HG02588 (cell line): ENCODE results near the gene STXBP3.
"Not testable (repeated sequence)": the region's sequence is repeated elsewhere in the genome, so short reads cannot be mapped to it uniquely, and the experiment has no call there.

Experiments used
- ATAC-seq: cut with Tn5 transposase; IDR thresholded peaks from one replicate; pipeline ENCODE4 v1.9.1; 2021; ENCODE audit warnings: mild to moderate bottlenecking, moderate library complexity; ENCODE audit not compliant: unreplicated experiment

Gene STXBP3

GRCh38 chr1:108728327-108728923 lies 18.0 kb upstream of the STXBP3 start:
- no peak for ATAC-seq

GRCh38 chr1:108729481-108729880 lies 17.0 kb upstream of the STXBP3 start:
- no peak for ATAC-seq

- ATAC-seq: no peak
These were observed 14.1 kb upstream of the STXBP3 start for GRCh38 chr1:108732398-108732797.

DNA sequence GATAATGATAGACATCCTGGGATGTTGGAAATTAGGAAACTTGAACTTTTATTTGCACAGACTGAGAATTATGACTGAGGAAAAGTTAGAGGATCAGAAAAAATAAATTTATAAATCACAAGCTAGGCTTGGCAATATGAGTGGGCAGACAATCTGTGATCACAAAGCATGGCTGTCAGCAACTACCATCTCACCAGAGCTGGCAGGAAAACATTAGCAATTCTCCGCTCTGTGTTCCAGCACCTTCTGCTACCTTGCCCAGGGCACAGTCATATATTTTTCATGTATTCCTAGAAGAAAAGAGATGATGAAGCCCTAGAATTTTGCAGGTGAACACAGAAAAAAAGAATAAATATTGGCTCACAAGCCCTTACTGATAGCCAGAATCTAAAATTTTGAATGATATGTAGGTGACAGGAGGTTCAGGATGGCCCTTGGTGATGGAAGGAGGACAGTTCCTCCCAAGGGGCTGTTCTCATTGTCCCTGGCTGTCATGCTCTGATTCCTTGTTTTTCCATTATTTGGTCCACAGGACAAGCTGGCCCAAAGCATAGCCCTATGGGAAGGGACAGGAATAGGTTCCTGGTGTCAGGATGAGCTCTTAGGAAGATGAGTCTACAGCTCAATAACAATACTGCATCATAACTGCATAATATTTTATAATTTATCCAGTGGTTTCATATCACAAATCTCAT lies 12.2 kb upstream of the STXBP3 start:
- ATAC-seq: no peak

GRCh38 chr1:108742253-108742652 lies 4.2 kb upstream of the STXBP3 start:
- ATAC-seq: no peak

DNA sequence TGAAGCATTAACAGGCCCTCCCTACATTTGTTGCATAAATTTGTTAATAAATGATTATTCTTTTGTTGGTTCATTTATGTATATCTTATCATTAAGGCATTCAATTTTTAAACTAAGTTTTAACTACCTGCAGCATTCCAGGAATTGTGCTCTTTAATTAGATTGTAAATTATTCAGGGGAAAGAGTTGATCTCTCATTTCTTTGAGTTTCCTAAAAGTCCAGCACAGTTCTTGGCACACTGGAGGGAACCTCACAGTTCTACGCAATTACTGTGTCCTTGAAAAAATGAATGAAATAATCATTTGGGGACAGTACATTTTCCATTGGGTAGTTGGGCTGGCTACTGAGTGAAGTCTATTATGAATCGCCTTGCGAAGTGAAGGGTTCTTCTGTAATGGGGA lies 493 bp upstream of the STXBP3 start:
- no peak for ATAC-seq

DNA sequence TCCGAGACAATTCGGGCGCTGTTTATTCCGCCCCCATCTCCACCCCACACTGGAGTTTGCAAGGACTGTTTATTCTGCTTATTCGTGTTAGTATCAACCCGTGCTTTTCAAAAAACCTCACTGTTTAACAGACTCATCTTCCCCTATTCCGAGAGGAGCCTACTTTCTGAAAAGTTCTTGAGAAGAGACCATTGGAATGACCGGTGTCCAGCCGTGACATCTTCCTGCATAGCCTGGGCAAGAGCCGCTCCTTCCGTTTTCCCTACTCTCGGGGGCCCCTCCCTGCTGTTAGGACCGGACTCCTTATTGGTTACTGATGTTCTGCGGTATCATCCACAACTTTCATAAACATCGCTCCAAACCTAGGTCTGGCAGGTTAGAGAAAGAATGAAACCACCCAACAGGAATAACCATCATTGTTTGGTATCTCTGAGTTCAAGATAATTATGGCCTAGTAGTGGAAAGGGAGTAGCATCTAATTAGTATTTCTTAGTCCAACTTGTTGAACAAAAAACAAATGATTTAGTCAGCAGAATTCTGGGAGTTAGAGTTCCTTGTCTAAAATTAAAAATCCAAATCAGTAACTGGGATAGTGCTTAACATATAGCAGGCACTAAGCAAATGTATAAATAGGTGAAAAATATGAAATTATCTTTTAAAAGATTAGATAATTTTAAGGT lies 837 bp downstream of the STXBP3 start:
- ATAC-seq: peak; percentile 32

- ATAC-seq: no peak
These were observed 1.4 kb downstream of the STXBP3 start for GRCh38 chr1:108747898-108748297.

DNA sequence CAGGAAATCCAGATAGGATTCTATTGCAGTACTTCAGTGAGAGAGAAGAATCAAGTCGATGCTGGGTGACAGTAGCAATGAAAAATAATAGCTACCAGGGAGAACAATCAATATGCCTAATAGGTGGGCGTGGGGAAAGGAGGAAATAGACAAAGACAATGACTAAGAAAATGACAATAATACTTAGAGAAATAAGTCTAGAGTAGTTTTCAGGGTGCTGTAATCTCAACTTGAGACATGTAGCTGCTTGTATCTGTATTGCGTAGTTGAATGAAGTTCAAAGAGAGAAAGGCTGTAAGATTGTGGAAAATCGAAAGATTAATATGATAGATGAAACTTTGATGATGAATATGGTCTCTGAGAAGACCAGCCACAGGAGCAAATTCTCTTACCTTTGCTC lies 2.6 kb downstream of the STXBP3 start:
- ATAC-seq: no peak

DNA sequence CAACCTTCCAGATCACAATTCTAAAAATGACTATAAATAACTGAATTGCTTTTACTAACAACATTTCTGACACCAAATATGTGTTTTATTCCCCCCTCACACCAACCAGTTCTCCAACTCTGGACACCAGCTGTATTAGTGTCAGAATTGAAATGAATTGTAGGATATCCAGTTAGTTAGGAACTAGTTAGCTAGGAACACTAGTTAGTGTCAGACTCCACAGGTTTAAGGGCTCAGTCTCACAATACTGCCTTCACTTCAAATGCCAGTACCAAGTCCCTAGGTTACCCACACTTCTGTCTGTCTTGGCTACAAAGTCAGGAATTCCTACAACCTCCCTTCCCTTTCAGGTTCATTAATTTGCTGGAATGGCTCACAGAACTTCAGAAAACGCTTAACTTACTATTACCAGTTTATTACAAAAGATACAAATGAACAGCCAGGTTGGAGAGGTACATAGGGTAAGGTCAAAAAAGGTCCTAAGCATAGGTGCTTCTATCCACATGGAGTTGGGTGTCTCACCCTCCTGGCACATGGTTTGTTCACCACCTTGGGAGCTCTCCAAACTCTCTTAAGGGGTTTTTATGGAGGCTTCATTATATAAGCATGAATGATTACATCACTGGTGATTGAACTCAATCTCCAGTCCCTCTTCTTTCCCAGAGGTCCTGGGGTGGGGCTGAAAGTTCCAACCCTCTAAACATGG lies 4.2 kb downstream of the STXBP3 start:
- ATAC-seq: no peak

GRCh38 chr1:108753363-108753762 lies 6.9 kb downstream of the STXBP3 start:
- ATAC-seq: no peak

DNA sequence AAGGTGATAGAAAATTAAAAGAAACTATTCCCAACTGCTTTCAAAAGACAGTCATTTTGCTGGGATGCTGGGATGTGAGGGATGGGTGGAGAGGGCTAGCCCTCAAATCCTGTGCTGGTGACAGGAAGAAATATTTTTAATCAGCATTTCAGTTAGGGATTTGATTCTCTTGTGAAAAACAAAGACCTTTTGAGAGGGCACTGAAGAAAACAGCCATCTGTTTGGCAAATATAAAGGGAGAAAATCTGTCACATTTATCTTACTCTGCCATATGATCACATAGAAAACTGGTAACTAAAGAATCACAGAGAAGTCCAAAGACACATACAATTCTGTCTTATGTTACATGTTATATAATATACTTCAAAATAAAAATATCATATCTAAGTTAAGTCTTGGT lies 12.3 kb downstream of the STXBP3 start:
- no peak for ATAC-seq

DNA sequence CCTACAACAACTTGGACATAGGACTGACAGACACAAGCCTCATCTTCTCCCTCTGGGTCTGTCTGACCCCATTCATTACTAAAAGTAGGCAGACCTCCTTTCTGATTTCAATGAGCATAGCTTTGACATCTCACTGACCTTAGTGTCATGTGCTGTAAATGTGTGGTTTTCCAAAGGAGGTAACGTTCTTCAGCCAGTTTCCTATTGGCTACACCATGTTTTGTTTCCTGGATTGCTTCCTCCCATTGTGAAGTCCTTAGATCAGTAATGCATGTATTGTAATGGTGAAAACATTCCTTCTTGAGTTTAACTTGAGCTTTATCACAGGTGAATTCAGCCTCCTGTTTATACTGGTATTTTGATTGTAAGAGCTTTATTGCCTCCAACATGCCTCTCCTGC lies 20.6 kb downstream of the STXBP3 start:
- ATAC-seq: no peak

DNA sequence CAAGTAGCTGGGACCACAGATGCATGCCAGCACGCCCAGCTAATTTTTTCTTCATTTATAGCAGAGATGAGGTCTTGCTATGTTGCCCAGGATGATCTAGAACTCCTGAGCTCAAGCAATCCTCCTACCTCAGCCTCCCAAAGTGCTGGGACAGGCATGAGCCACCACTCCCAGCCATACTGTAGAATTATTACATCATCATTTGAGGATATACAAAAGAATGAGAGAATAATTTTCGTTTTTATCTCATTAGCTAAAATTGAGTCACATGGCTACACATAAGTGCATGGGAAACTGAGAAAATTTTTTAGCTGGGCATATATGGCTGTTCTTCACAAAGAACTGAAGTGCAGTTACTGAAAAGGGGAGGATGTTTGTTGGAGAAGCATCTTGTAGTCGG lies 21.2 kb downstream of the STXBP3 start:
- ATAC-seq: no peak

GRCh38 chr1:108777839-108778238 lies 31.4 kb downstream of the STXBP3 start:
- no peak for ATAC-seq

- ATAC-seq: no peak
These were observed 33.0 kb downstream of the STXBP3 start for GRCh38 chr1:108779455-108779854.

DNA sequence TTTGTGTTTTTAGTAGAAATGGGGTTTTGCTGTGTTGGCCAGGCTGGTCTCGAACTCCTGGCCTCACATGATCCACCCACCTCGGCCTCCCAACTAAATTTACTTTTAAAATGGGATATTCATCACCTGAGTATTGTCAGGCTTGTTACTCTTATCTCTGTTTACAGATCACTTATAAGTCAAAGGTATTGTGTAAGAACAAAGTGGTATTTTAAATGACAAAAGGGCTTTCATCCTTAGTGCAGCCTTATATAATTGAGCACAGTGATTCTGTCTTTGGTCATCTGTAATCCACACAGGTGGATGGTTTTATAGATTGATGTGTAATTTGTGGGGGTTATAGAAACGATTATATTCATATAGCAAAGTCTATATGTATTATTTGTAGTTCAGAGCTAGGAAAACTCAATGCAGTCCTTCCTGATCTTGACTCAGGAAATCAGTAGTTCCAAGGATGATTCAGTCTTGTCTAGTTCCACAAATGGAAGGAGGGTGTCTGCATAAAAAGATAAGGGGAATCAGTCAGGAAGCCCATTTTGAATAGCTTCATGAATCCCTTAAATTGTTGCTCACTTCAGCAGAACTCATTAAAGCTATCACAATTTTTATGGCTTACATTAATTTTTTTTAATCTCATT lies 34.6 kb downstream of the STXBP3 start:
- ATAC-seq: no peak

GRCh38 chr1:108781575-108781944 lies 35.1 kb downstream of the STXBP3 start:
- ATAC-seq: not testable (repeated sequence)

DNA sequence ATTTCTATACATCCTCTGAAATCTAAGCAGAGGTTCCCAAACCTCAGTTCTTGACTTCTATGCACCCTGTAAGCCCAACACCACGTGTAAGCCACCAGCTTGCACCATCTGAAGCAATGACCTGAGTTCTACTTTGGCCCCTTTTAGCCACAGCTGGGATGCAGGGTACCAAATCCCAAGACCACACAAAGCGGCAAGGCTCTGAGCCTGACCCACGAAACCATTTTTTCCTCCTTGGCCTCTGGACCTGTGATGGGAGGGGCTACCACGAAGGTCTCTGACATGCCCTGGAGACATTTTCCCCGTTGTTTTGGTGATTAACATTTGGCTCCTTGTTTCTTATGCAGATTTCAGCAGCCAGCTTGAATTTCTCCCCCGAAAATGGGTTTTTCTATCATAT lies 38.8 kb downstream of the STXBP3 start:
- no peak for ATAC-seq

GRCh38 chr1:108785880-108786279 lies 39.4 kb downstream of the STXBP3 start:
- ATAC-seq: no peak

DNA sequence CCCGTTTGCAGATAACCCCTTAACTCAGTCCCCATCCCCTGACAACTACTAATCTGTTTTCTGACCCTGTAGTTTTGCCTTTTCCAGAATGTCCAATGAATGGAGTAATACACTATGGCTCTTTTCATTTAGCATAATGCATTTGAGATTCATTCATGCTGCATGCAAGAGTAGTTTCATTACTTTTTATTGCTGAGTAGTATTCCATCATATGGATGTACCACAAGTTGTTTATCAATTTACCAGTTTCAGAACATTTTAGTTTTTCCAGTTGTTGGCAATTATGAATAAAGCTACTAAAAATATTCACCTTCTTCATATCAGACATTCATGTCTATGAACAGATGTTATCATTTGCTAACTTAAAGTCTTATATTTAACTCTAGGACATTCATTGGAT lies 45.3 kb downstream of the STXBP3 start:
- ATAC-seq: no peak
